OCI-LY1 (cell line): ENCODE results near the gene YEATS2.

Experiments used
- H2AFZ ChIP-seq: fragments of 200-600 bp; sonication (generic), shearing (Covaris generic); 2 replicates; pipeline ENCODE4 v1.6.0; 2014; ENCODE audit warnings: antibody characterized with exemption, mild to moderate bottlenecking, low read length
- H3F3A ChIP-seq: fragments of 200-600 bp; sonication (generic), shearing (Covaris generic); 2 replicates; pipeline ENCODE4 v1.6.0; 2014; ENCODE audit warnings: mild to moderate bottlenecking, antibody characterized with exemption, low read length, moderate library complexity; ENCODE audit not compliant: insufficient read depth
- H3K27ac ChIP-seq: fragments of 200-600 bp; sonication (generic); 2 replicates; pipeline ENCODE4 v1.5.1; 2014; ENCODE audit warnings: low read length, mixed run types, mild to moderate bottlenecking, low read depth; ENCODE audit not compliant: poor library complexity, severe bottlenecking
- H3K27me3 ChIP-seq: fragments of 200-600 bp; sonication (generic); 2 replicates; pipeline ENCODE4 v1.6.0; 2014; ENCODE audit warnings: antibody characterized with exemption, mild to moderate bottlenecking, low read length, moderate library complexity; ENCODE audit not compliant: insufficient read depth
- H3K36me3 ChIP-seq: fragments of 200-600 bp; sonication (generic); 2 replicates; pipeline ENCODE4 v1.6.1; 2014; ENCODE audit warnings: mild to moderate bottlenecking, antibody characterized with exemption, low read length, moderate library complexity, mixed read lengths; ENCODE audit not compliant: insufficient read depth
- H3K4me1 ChIP-seq: fragments of 200-600 bp; sonication (generic); 2 replicates; pipeline ENCODE4 v1.5.1; 2014; ENCODE audit warnings: mild to moderate bottlenecking, low read length, moderate library complexity; ENCODE audit not compliant: insufficient read depth, severe bottlenecking
- H3K4me2 ChIP-seq: fragments of 200-600 bp; sonication (generic), shearing (Covaris generic); 2 replicates; pipeline ENCODE4 v1.6.1; 2014; ENCODE audit warnings: low read length
- H3K4me3 ChIP-seq: fragments of 200-600 bp; sonication (generic); 2 replicates; pipeline ENCODE4 v1.5.1; 2014; ENCODE audit warnings: low read length, low read depth, mild to moderate bottlenecking, mixed read lengths; ENCODE audit not compliant: poor library complexity, severe bottlenecking
- H3K79me2 ChIP-seq: fragments of 200-600 bp; shearing (Covaris generic); 2 replicates; pipeline ENCODE4 v1.6.1; 2016; ENCODE audit warnings: mixed run types, low read length, mixed read lengths; ENCODE audit not compliant: insufficient read depth
- H3K9ac ChIP-seq: fragments of 200-600 bp; sonication (generic), shearing (Covaris generic); 2 replicates; pipeline ENCODE4 v1.6.1; 2014; ENCODE audit warnings: mild to moderate bottlenecking, low read length, mixed read lengths
- H3K9me2 ChIP-seq: fragments of 200-600 bp; sonication (generic), shearing (Covaris generic); 2 replicates; pipeline ENCODE4 v1.6.1; 2014; ENCODE audit warnings: low read depth, mild to moderate bottlenecking, low read length, mixed read lengths
- H3K9me3 ChIP-seq: fragments of 200-600 bp; shearing (Covaris generic); 2 replicates; pipeline ENCODE4 v1.6.1; 2014; ENCODE audit warnings: low read length, mixed read lengths
- H4K20me1 ChIP-seq: fragments of 200-600 bp; sonication (generic), shearing (Covaris generic); 2 replicates; pipeline ENCODE4 v1.6.0; 2016; ENCODE audit warnings: mild to moderate bottlenecking, low read length; ENCODE audit not compliant: insufficient read depth
- CTCF ChIP-seq: fragments of 200-600 bp; sonication (generic), shearing (Covaris generic); IDR thresholded peaks from 2 replicates; pipeline ENCODE4 v1.5.1; 2017; ENCODE audit warnings: mild to moderate bottlenecking, antibody characterized with exemption, low read length, moderate library complexity, mixed read lengths
- EZH2 ChIP-seq: fragments of 200-600 bp; sonication (generic), shearing (Covaris generic); IDR thresholded peaks from 2 replicates; pipeline ENCODE4 v1.8.0; 2017; ENCODE audit warnings: borderline replicate concordance, mixed run types, mild to moderate bottlenecking, antibody characterized with exemption, low read length, moderate library complexity, mixed read lengths

The YEATS2 gene

GRCh38 chr3:183825456-183826161, 128.0 kb downstream of the YEATS2 start, which contains the start of gene MAP6D1:
TSS of gene MAP6D1 (minus strand) at chr3:183825577. CDS start at chr3:183825547, 30 bp downstream.
- peak within 1 kb of the TSS; percentile 64 for H3K4me3 ChIP-seq
- H3K36me3 ChIP-seq = peaks cover 16% of the 10 kb centered on the region
- H4K20me1 ChIP-seq = no peaks in the 10 kb centered on the region
- no peak within 1 kb of the TSS for H2AFZ ChIP-seq
- H3K4me1 ChIP-seq = peaks cover 16% of the 10 kb centered on the region
- H3F3A ChIP-seq = peaks cover 9% of the 10 kb centered on the region; the same call in 1 of the 2 replicates
- peak within 1 kb of the TSS; percentile 62 for H3K9ac ChIP-seq
- H3K9me3 ChIP-seq = no peaks in the 10 kb centered on the region
- no peaks in the 10 kb centered on the region for H3K27me3 ChIP-seq
- TF ChIP-seq EZH2 (no peak), CTCF (peak; percentile 62)
- H3K4me2 ChIP-seq = peak within 1 kb of the TSS; percentile 68
- peak within 1 kb of the TSS; percentile 0 for H3K27ac ChIP-seq
- H3K9me2 ChIP-seq = no peaks in the 10 kb centered on the region
- H3K79me2 ChIP-seq = no peaks in the 10 kb centered on the region

DNA sequence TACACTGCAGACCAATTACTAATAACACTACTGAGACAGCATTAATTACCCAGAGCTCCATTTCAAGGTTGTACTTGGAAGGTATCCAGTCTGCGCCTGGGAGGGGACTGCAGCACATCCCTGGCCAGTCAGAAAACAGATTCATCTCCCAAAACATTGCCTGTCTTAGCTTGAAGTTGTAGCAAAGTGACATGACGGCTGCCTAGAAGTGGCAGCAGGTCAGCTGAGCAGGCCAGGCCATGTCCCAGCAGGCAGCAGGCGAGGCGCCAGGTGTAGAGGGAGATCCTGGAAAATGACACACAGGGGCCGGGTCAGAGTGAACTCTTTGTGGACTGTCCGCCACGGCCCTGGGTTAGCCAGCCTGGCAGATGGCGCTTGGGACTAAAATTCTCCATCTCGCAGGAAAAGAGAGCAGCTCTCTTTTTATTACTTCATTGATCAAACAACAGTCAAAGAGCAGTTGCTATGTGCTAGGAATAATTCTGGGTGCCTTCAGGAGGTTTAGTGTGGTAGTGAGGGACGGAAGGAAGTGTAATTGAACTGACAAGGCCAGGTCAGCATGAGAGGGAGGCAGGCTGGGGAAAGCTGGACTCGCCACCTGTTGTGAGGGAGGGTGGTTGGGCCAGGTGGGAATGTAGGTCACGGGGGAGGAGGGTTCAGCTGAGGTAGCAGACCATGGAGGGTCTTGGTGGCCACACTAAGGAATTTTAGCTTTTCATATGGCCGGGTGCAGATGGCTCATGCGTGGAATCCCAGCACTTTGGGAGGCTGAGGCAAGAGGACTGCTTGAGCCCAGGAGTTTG, 129.1 kb downstream of the YEATS2 start:
- Histone ChIP-seq H3F3A (peaks cover 9% of the 10 kb centered on the region; the same call in 1 of the 2 replicates), H3K79me2 (no peaks in the 10 kb centered on the region), H3K9ac (no peak overlapping the region), H3K4me2 (no peak overlapping the region), H4K20me1 (no peaks in the 10 kb centered on the region), H3K4me1 (peaks cover 16% of the 10 kb centered on the region), H3K9me3 (no peaks in the 10 kb centered on the region), H3K36me3 (peaks cover 26% of the 10 kb centered on the region), H3K4me3 (no peak overlapping the region), H2AFZ (no peak overlapping the region), H3K27me3 (no peaks in the 10 kb centered on the region), H3K9me2 (no peaks in the 10 kb centered on the region), H3K27ac (peak overlapping the region; percentile 0)
- TF ChIP-seq CTCF = no peak
- no peak for TF ChIP-seq EZH2

- no peak overlapping the region for H3K9ac ChIP-seq
- H3K9me2 ChIP-seq = no peaks in the 10 kb centered on the region
- H3F3A ChIP-seq = peaks cover 9% of the 10 kb centered on the region; the same call in 1 of the 2 replicates
- no peaks in the 10 kb centered on the region for H4K20me1 ChIP-seq
- TF ChIP-seq CTCF (no peak), EZH2 (no peak)
- H2AFZ ChIP-seq = no peak overlapping the region
- H3K4me2 ChIP-seq = no peak overlapping the region
- no peaks in the 10 kb centered on the region for H3K27me3 ChIP-seq
- H3K4me3 ChIP-seq = no peak overlapping the region
- H3K9me3 ChIP-seq = no peaks in the 10 kb centered on the region
- peaks cover 36% of the 10 kb centered on the region for H3K36me3 ChIP-seq
- no peaks in the 10 kb centered on the region for H3K79me2 ChIP-seq
- peaks cover 16% of the 10 kb centered on the region for H3K4me1 ChIP-seq
- no peak overlapping the region for H3K27ac ChIP-seq
Measured at GRCh38 chr3:183827809-183828537, 130.4 kb downstream of the YEATS2 start.
